Tibial nerve (tissue), 4 donors: ENCODE data around the gene PPP1R11.

ENCODE experiments used
- CTCF ChIP-seq, 5 experiments: fragments of 200-600 bp in 3 of 5; fragments of 450-650 bp in 2 of 5; sonication (generic) in 3 of 5; IDR thresholded peaks; one replicate each; pipeline ENCODE4 v1.5.1; 2016 to 2019; ENCODE audit warnings: antibody characterized with exemption in 5 of 5, mild to moderate bottlenecking in 3 of 5, moderate library complexity in 2 of 5
- EP300 ChIP-seq, 2 donors: sonication (generic); formaldehyde crosslinking; IDR thresholded peaks; one replicate each; pipeline ENCODE4 v1.6.1; 2017; ENCODE audit warnings: antibody characterized with exemption in 2 of 2, mild to moderate bottlenecking in 1 of 2
- POLR2A ChIP-seq, 2 donors: fragments of 450-650 bp; IDR thresholded peaks; one replicate each; pipeline ENCODE4 v1.6.1; 2017; ENCODE audit warnings: antibody characterized with exemption in 2 of 2, mild to moderate bottlenecking in 2 of 2, moderate library complexity in 2 of 2

DNA sequence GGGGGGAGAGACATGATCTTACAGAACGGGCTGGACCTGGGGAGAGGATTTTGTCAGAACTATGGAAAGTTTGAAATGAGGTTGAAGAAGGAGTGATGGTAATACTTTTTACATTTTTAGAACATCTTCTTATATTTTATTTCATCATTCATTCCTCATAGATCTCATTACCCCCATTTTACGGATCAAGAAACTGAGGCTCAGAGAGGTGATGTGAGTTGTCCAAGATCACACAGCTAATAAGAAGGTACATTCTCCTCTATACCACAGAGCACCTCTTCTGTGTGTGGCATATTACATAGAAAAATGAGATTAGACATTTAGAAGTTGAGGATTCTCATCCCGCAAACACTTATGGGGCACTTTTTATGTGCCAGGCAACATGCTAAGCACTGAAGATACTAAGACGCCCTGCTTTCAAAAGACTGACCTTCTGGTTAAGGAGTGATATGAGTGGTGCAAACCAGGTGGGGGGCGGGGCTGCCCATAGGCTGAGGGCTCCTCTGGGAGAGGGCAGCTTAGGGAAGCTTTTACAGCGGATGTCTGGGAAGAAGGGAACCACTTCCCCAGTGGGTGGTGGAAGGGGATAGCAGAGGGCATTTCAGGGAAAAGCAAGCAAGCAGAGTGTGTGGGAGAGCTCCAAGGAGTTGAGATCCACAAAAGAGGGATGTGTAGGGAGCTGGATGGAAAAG, 26.0 kb downstream of the PPP1R11 start:
- no peak for TF ChIP-seq POLR2A (IDR thresholded peaks at IDR 0.05)
- TF ChIP-seq CTCF (IDR thresholded peaks at IDR 0.05), result no peak
- no peak for TF ChIP-seq EP300 (IDR thresholded peaks at IDR 0.05)
